Embryonic facial prominence (tissue), 1 donor: Measurements from ENCODE around the gene TMED3.
A peak's percentile ranks its signal among the peaks of the same experiment; 100 is the strongest.

Experiments used
- DNase-seq: peaks from one replicate; pipeline ENCODE4 v3.0.0-alpha.2; 2016; ENCODE audit errors: extremely low spot score

Gene TMED3

GRCh38 chr15:79310985-79311900 is at the start of gene TMED3:
Gene TMED3 (plus strand): TSS chr15:79311112. CDS start chr15:79311250, 138 bp downstream.
- DNase-seq, result peak; percentile 54

GRCh38 chr15:79261836-79262235 is 49.1 kb upstream of the TMED3 start:
- no peak for DNase-seq

- no peak for DNase-seq
Measured at GRCh38 chr15:79265167-79265566, 45.7 kb upstream of the TMED3 start.

DNA sequence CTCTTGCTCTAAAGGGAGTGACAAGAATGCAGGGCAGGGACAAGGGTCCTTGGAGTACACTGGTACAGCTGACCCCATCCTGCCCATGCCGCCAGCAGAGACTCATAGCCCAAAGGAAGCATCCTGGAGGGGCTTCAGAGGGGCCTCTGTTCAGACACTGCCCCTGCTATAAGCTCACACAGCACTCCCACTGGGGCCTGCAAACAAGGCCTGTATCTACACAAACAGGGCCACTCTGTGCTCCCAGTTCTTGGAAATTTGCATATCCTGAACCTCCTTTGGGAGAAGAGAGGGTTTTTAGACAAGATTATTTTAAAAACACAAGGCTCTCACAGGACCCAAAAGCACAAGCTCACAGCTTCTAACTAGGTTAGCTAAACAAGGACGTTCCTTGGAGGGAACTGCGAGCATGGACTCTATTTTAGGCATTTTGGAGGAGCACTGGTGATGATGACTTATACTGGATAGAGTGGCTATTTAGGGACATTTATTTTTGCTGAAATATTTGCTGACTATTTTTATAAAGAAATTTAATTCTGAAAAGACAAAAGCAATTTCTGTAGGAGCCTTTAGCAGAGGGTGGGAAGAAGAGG is 44.8 kb upstream of the TMED3 start:
- no peak for DNase-seq

- no peak for DNase-seq
Measured at GRCh38 chr15:79282371-79283251, 28.3 kb upstream of the TMED3 start, which contains the start of gene ANKRD34C. Gene ANKRD34C (plus strand): TSS chr15:79282722. CDS start chr15:79293285, 10,563 bp downstream.

DNA sequence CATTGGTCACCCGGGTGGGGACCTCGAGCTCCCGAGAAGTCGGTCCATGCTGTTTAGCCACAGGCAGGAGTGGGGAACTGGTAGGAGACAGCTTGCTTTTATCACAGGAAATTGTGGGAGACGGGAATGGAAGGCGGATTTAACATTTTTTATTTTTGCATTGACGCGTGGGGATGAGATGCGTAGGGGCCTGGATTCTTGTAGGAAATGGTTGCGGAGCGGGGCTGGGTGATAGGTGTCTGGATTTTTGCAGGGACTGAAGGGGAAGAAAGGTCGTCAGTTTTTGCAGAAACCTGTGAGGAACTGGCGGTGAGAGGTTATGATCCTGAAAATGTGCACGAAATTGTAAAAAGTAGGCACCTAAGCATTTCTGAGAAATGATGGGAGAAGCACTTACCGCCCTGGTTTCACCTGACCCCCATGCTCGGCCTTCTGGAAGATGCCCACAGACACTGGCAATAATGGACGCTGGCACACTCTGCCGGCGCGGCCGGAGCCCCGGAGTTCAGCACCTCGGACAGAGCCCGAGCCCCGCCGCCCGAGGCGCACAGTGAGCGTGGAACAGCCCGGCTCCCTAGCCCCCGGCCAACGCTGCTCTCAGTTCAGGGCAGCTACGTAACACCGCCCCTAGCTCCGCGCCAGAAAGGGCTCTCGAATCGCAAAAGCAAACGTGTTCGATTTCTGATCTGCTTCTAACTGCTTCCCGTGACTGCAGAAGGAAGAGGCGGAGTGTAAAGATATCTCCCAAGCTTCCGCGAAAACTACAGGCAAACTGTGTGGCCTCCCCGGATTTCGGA is 27.5 kb upstream of the TMED3 start:
- no peak for DNase-seq

DNA sequence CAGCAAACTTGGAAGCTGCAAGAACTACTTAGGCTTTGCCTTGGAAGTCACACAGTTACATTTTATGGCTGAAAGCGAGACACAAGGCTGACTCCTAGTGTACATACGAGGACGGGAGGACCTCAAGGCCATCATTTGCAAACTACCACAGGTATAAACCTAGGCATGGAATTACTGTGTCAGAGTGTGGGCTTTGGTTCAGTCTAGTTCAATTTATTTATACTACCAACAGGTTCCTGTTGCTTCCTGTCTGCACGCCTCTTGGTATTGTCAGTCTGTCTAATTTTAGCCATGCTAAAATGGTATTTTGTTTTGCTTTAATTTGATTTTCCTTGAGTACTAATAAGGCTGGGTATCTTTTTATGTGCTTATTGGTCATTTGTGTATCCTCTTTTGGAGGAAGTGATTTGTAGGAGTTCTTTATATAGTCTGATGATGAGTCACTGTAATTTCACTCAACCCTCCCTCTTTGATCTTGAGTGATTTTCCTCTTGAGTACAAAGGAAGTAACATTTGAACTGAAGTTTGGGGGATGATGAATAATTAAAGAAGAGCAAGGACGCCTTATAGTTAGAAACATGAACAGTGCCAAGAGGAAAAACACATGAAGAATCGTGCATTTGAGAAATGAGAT is 20.2 kb upstream of the TMED3 start:
- DNase-seq, result no peak

GRCh38 chr15:79292011-79292410 is 18.9 kb upstream of the TMED3 start:
- DNase-seq, result no peak

DNA sequence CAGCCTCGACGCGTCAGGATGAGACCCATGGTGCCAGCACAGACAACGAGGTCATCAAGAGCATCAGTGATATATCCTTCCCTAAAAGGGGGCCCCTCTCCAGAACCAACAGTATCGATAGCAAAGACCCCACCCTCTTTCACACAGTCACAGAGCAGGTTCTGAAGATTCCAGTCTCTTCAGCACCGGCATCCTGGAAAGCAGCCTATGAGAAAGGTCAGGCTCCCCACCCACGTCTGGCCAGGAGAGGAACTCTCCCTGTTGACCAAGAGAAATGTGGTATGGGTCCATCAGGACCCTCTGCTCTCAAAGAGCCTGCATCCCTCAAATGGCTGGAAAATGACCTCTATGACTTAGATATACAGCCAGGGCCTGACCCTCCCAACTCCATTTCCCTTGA is 16.8 kb upstream of the TMED3 start:
- DNase-seq, result no peak

DNA sequence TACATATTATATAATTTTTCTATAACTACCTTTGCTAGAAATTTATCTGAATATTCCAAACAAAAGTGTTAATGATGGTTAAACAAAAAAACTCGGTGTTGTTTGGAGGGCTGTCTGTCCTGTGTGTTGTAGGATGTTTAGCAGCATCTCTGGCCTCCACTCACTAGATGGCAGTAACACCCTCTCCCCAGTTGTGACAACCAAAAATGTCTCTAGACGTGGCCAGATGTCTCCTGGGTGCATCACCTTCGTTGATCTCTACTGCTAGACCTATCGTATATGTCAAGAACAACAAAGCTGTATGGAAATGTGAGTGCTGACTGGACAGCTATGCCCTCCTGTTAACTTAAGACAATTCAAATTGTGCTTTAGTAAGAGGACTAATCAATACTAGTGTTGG is 14.3 kb upstream of the TMED3 start:
- no peak for DNase-seq

- DNase-seq, result no peak
Measured at GRCh38 chr15:79299126-79299840, 11.6 kb upstream of the TMED3 start.

GRCh38 chr15:79299841-79300235 is 11.1 kb upstream of the TMED3 start:
- DNase-seq, result no peak

- no peak for DNase-seq
Measured at GRCh38 chr15:79307251-79307650, 3.7 kb upstream of the TMED3 start.

DNA sequence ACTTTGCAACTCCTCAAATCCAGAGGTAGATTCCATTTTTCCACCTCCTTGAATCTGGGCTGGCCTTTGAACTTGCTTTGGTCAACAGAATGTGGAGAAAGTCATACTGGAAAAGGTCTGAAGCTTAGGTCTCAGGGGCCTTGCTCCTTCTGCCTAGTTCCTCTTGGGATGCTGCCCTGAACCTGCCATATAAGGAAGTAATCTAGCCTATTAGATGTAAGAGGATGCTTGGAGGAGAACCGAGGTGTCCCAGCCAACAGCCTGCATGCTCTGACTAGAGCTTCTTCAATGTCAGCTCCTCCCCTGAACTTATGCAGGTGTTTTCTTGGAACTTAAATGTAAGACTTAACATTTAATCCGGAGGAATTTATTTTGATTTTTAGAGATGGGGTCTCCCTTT is 2.0 kb upstream of the TMED3 start:
- DNase-seq, result no peak

- DNase-seq, result no peak
Measured at GRCh38 chr15:79310612-79310984, 314 bp upstream of the TMED3 start.

- DNase-seq, result no peak
Measured at GRCh38 chr15:79311901-79312553, 1.1 kb downstream of the TMED3 start.

DNA sequence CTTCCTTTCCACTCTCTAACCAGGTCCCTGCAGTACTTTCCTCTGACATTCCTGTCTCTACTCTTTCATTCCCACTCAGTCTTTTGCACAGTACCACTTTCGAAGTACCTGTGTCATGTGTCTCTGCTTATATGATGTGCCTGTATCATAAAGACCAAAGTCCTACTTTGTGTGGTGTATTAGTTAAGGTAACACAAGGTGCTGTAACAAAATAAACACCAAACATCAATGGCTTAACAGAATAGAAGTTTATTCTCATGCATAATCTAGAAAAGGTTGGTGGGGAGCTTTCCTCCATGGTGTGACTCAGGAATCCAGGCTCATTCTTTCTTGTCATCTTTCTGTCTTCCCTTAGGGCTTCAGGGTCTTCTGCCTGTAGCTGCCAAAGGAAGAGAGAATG is 3.3 kb downstream of the TMED3 start:
- DNase-seq, result no peak

GRCh38 chr15:79314811-79315210 is 3.9 kb downstream of the TMED3 start:
- DNase-seq, result no peak

DNA sequence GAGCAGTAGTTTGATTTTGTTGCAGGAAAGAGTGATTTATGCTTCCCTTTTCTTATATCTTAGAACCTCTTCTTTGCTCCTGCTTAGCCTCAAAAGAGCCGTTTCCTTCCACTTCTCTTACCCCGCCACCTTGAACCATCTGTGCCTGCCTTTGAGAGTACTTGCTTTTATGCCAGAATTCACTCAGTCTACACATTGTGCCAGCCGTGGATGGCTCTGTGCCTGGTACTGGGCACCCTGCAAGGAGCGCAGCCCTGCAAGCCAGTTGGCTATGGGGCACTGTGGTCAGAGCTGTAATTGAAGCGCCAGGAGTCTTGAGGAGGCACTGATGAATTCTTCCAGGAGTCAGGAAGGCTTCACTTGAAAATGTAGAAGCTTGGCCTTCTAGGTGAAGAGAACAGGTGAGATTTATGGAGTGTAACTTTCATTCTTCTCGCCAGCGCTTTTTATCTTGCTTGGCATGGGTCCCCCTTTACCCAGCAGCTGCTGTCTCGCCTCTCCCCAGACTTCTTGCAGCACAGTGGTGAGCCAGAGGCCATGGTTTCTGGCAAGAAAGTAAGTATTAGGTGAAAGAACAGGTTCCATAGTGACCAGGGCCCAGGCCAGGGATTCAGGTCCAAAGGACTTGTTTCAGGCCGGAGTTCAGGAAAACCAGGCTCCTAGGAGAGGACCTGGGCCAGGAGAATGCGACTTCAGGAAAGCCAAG is 4.9 kb downstream of the TMED3 start:
- DNase-seq, result no peak
